HG03108 (cell line): Measurements from ENCODE around the gene AATK.
"Not testable (repeated sequence)": the region's sequence is repeated elsewhere in the genome, so short reads cannot be mapped to it uniquely, and the experiment has no call there.

Experiments
- ATAC-seq: cut with Tn5 transposase; IDR thresholded peaks from one replicate; pipeline ENCODE4 v1.9.1; 2021; ENCODE audit warnings: moderate library complexity; ENCODE audit not compliant: unreplicated experiment

Gene AATK

DNA sequence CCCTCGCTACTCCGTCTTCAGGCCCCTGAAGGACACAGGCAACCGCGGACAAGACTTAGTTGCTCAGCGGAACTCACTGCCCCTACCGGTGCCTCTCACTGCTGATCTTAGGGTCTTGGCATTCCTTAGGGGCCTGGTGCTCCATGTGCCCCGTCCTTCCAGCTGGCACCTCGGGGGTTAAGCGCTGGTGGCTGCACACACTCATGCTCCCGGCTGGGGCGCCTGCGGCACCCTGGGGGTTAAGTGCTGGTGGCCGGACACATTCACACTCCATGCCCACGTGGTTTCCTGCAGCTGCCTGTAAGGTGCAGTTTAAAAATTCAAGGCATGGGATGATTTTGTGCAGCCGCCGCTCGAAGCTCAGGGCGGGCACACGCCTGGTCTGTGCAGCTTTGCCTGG, 86.0 kb downstream of the AATK start:
- ATAC-seq: no peak

DNA sequence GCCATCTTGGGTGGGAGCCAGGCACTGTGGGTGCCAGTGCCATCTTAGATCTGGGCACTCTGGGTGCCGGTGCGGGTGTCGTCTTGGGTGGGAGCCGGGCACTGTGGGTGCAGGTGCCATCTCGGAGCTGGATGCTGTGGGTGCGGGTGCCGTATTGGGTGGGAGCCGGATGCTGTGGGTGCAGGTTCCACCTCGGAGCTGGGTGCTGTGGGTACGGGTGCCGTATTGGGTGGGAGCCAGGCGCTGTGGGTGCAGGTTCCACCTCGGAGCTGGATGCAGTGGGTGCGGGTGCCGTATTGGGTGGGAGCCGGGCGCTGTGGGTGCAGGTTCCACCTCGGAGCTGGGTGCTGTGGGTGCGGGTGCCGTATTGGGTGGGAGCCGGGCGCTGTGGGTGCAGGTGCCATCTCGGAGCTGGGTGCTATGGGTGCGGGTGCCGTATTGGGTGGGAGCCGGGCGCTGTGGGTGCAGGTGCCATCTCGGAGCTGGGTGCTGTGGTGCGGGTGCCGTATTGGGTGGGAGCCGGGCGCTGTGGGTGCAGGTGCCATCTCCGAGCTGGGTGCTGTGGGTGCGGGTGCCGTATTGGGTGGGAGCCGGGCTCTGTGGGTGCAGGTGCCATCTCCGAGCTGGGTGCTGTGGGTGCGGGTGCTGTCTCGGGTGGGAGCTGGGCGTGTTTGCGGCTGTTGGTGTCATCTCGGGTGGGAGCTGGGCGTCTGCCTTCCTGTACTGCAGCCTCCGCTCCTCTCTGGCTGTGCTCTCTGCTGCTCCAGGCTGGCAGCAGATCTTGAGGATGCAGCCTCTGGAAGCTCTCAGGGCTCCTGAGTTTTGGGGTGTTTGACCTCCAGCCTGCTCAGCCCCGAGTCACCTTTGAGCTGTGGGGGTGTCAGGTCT, 87.8 kb downstream of the AATK start:
- not testable (repeated sequence) for ATAC-seq

DNA sequence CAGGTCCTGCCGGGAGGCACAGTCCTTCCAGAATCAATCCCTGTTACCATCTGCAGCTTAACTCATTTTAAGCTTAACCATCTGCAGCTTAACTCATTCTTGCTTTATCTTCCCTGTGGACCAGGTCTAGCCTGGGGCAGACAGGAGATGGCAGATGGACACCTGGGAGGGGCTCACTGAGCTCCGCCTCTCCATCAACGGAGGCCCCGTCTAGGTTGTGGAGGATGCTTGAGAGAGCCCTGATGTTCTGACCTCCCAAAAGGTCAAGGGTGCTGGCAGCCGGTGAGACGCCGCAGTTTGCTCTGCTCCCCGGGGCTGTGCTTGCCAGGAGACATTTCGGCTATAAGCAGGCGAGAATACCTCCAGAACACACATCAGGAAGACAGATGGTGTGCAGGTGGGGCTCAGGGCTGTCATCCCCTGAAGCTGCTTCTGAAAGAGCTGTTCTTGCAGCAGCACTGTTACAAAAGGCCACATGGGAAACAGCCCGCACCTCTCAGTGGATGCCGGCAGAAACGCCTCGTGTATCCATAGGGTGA, 89.8 kb downstream of the AATK start:
- no peak for ATAC-seq

DNA sequence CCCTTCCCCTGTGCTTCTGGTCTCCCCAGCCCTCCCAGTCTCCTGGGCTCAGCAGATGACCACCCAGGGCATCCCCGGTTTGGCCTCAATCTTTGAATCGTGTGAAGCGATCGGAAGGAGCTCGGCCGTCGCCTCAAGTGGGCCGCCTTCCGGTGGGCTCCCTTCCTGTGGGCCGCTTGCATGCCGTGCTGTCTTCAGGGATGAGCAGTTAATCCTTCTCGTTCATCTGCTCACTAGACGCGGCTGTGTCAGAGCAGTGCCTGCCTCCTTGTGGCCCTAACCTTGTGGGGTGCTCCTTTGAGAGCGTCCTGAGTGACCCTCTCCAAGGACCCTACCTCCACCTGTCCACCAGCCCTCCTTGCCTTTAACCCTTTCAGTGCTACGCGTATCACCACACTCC, 90.7 kb downstream of the AATK start:
- ATAC-seq: no peak

DNA sequence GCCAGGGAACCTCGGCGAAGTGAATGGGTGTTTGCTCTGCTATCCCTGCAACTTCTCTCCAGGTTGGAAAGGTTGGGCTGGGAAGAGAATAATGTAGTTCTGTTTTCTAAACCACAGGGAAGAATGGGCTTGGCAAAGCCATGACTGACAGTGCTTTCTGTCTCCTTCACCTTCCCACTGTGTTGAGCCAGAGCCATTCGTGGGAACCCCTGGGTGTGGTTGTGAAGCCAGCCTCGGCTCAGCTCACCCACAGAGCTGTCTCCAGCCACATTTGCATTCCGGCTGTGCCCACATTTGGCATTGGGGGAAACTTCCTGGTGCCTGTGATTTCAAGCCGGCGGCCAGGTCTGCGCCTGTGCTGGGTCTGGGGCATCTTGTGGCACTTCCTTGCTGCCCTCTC, 91.1 kb downstream of the AATK start:
- no peak for ATAC-seq

DNA sequence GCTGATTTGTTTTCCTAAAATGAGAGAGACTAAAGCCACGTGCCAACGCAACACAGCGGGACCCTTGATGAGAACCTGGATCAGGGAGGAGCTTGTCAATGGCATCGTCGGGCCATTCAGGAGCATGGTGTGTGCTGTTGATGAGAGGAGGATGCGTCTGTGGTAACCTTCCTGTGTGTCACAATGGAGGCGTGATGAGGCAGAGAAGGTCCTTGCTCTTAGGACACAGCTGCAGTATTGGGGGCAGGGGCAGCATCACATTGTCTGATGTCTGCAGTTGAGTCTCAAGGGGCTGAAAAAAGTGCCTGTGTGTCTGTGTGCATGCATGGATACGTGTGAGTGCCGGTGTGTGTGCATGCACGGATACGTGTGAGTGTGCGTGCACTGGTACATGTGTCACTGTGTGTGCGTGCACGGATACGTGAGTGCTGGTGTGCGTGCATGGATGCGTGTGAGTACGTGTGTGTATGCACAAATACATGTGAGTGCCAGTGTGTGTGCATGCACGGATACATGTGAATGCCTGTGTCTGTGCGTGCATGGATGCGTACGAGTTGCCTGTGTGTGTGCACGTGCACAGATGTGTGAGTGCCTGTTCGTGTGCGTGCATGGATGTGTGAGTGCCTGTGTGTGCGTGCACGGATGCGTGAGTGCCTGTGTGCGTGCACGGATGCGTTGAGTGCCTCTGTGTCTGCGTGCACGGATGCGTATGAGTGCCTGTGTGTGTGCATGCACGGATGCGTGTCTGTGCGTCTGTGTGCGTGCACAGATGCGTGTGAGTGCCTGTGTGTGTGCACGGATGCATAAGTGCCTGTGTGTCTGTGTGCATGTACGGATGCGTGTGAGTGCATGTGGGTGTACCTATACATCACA, 91.8 kb downstream of the AATK start:
- no peak for ATAC-seq

DNA sequence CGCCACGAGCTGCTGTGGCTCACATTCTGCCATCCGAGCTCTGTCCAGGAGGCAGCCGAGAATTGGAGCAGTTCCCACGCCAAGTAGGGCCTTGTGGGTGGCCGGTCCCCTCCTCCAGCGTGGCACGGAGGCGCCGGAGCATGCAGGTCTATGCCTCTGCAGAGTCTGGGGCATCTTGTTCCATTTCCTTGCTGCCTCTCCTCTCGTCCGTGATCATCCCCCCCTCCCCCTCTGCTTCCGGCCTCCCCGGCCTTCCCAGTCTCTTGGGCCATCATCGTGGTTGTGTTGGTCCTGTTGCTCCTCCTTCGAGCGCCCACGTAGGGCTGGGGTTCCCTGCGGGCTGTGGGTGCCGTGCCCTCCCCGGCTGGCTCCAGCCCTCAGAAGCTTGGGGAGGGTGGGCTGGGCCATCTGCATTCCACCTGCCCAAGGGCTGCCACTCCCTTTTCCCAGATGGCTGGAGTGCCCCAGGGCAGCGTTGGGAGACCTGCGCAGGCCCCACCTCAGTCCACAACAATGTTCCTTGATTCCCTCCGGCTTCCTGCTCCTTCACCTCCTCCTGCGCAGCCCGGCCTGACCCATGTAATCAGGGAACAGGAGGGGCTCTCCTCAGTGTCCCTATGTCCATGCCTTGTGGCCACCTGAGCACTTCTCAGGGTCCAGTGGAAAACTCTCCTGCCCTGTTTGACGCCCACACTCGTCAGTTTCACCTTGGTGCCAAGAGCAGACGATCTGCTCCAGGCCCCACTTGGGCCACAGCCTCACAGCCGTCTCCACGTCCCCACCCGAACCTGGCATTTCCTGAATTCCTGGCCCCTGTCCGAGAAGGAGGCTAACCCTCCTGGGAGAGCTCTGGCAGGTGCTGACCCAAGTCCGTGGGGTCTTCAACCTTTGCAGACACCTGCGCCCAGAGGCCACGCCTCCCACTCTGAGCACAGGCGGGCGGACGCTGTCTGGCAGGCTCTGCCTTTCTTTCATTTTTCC, 94.0 kb downstream of the AATK start:
- ATAC-seq: no peak

DNA sequence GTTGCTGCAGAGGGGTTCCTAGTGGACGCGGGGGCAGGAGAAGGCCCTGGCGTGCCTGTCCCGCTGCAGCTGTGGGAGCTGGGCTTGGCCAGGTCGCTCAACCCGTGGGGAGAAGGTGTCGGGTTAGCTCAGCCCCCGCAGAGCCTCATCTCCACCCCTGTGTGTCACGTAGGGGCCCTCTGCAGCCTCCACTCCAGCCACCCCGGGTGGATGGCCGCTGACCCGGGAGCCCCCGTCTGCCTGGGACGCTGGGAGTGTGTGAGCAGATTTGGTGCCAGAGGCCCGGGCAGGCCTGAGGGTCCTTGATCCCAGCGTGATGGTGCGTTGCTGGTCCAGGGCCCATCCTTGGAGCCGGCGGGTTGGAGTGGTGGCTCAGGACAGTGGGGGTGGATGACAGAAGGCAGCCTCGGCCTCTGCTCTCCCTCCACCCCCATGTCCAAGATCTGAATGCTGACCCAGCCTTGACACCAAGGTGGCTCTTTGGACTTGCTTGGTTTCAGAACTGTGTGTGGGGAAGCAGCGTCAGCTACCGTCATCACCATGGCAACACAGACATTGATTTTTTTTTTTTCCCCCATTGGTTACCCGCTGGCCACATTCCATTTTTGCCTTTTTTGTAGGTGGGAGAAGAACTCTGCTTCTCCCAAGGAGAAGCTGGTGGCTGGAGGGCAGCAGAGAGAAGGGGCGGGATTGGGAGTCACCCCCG, 95.3 kb downstream of the AATK start:
- no peak for ATAC-seq

DNA sequence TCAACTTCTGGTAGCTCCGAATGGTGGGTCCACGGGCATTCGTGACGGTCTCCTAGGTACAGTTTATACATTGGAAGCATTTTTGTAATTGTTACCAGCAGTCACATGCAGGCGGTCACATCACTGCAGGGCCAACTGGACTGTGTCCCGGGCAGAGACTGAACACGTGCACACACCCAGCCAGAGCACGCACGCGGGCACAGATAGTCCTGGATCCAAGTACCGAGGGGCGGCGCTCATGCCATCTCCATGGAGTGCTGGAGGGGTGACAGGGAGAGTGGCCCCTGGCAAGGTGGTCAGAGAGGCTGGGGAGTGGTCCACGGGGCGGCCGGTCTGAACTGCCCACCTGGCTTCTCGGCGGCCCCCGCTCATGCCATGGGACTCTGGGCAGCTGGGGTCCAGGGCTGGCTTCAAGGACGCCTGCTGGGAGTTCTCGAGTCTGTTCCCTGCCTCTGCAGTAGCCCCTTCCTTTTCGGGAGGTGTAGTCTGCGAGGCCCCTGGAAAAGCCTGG, 96.8 kb downstream of the AATK start:
- no peak for ATAC-seq

DNA sequence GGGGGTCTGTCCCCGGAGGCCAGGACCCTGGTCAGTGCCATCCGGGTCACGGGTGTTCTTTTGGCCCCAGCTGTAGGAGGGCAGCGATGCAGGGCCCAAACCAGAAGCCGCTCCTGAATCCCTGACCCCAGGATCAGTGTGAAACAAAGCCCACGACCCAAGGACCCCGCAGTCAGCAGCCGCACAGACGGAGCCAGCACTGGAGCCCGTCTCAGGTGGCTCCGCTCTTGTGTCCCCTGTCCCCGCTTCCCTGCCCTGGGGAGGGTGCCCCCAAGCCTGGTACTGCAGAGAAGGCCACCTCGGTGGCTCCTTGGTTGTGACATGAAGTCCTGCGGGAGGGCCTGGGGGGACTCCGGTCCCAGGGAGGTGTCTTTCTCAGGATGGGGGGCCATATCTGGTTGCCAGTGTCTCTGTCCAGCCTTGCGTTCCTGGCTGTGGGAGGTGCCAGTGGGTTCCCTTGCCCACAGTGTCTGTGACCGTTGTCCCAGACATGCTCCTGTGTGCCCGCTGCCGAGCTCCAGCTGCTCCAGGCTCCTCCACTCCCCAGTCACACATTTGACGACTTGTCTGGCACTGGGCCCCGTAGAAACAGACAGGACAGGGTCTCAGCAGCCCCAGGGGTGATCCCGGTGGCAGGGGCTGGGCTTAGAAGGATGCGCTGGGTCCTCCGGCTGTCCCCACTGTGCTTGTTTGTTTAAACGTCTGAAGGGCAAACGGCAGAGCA, 97.4 kb downstream of the AATK start:
- no peak for ATAC-seq

DNA sequence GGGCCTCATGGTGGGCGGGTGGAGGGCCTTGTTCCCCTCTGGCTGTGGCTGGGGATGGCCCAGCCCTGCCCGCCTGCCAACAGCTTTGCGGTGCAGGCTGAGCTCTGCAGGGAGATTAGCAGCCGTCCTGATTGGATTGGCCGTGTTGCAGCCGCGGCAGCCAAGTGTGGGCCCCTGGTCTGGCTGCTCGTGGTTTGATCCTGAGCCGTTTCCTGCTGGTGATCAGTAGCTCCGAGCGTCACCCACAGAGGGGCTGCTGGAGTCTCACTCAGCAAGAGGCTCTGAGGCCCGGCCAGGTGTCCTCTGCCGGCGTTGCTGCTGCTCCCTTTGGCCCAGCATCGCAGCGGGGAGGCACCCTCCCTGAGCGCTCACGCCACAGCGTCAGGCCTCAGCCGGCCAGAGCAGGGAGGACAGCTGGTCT, 98.6 kb downstream of the AATK start:
- ATAC-seq: no peak
